ENCODE measurements around the gene HRH1.

- no peak for TF ChIP-seq EP300 (IDR thresholded peaks at IDR 0.05)
- no peak for TF ChIP-seq CTCF (IDR thresholded peaks at IDR 0.05)
- no peak for TF ChIP-seq POLR2A (IDR thresholded peaks at IDR 0.05)
Measured at GRCh38 chr3:11212299-11212608, 58.0 kb downstream of the HRH1 start.

All from ovary (tissue), 3 donors.